Prostate gland (tissue), 2 donors: ENCODE measurements around the gene E2F6. TPM values are rescaled to one million over a fixed set of nuclear protein-coding genes. Genes with fewer than 3 reads are reported as not detected.

Experiments
- DNase-seq: peaks from one replicate; pipeline ENCODE4 v3.0.0-alpha.2; 2019; ENCODE audit warnings: low spot score
- H3K27ac ChIP-seq, 2 donors: fragments of 200-600 bp; sonication (generic); 2 replicates each; pipeline ENCODE4 v1.5.1; 2017 to 2019
- H3K27me3 ChIP-seq: fragments of 200-600 bp; sonication (generic); replicated peaks from 2 replicates; pipeline ENCODE4 v1.5.1; 2019; ENCODE audit not compliant: insufficient read depth
- H3K36me3 ChIP-seq, 2 donors: fragments of 200-600 bp; sonication (generic); 1 replicate in 1 of 2; 2 replicates in 1 of 2; pipeline versions ENCODE4 v1.5.1 to v1.8.1; 2017 to 2019
- H3K4me1 ChIP-seq: fragments of 200-600 bp; sonication (generic); replicated peaks from 2 replicates; pipeline ENCODE4 v1.5.1; 2019
- H3K4me3 ChIP-seq, 2 donors: fragments of 200-600 bp; sonication (generic); 2 replicates each; pipeline ENCODE4 v1.5.1; 2017 to 2019
- H3K9me3 ChIP-seq: fragments of 200-600 bp; sonication (generic); 2 replicates; pipeline ENCODE4 v1.5.1; 2017
- POLR2A ChIP-seq: fragments of 450-650 bp; IDR thresholded peaks from one replicate; pipeline ENCODE4 v1.6.1; 2016; ENCODE audit warnings: antibody characterized with exemption, mild to moderate bottlenecking
- POLR2AphosphoS5 ChIP-seq: sonication (generic); formaldehyde crosslinking; IDR thresholded peaks from one replicate; pipeline ENCODE4 v1.6.1; 2017; ENCODE audit warnings: antibody characterized with exemption
- WGBS: methylation state at CpG from one replicate; pipeline ENCODE4 v1.1.5; 2018; 5-methylcytosine and 5-hydroxymethylcytosine counted together
- intact Hi-C: fragments of 100-400 bp; cut with DNase I; formaldehyde crosslinking; loops from one replicate; pipeline ENCODE4 v1.14.2; 2022
- total RNA-seq, 2 donors: library from RNA; depleted of rRNA; stranded (reverse); fragments of >200 nt; gene quantifications; one replicate each; pipeline ENCODE4 v1.1.0, GENCODE V29; 2016
- TF ChIP-seq, protein P1 (sequence below), 4 experiments: fragments of 200-600 bp in 2 of 4; fragments of 450-650 bp in 2 of 4; sonication (generic) in 2 of 4; IDR thresholded peaks; 1 replicate in 3 of 4; 2 replicates in 1 of 4; pipeline ENCODE4 v1.5.1; 2016 to 2019; ENCODE audit warnings: antibody characterized with exemption in 4 of 4, mild to moderate bottlenecking in 2 of 4, moderate library complexity in 2 of 4

The E2F6 gene
- total RNA-seq, 2 donors from 2014 or later, result 14.2 to 25.2 TPM

DNA sequence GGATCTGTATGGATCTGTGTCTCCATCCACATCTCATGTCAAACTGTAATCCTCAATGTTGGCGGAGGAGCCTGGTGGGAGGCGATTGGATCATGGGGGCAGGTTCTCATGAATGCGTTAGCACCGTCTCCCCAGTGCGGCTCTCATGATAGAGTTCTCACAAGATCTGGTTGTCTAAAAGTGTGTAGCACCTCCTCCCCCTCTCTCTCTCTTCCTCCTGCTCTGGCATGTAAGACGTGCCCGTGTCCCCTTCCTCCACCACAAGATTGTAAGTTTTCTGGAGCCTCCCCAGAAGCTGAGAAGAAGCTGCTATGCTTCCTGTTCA lies 66.6 kb downstream of the E2F6 start:
- no peak for TF ChIP-seq POLR2AphosphoS5
- TF ChIP-seq POLR2A, result no peak
- TF ChIP-seq, protein P1, sequence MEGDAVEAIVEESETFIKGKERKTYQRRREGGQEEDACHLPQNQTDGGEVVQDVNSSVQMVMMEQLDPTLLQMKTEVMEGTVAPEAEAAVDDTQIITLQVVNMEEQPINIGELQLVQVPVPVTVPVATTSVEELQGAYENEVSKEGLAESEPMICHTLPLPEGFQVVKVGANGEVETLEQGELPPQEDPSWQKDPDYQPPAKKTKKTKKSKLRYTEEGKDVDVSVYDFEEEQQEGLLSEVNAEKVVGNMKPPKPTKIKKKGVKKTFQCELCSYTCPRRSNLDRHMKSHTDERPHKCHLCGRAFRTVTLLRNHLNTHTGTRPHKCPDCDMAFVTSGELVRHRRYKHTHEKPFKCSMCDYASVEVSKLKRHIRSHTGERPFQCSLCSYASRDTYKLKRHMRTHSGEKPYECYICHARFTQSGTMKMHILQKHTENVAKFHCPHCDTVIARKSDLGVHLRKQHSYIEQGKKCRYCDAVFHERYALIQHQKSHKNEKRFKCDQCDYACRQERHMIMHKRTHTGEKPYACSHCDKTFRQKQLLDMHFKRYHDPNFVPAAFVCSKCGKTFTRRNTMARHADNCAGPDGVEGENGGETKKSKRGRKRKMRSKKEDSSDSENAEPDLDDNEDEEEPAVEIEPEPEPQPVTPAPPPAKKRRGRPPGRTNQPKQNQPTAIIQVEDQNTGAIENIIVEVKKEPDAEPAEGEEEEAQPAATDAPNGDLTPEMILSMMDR (IDR thresholded peaks at IDR 0.05), result no peak
- intact Hi-C loops, result no loop called here
- H3K4me3 ChIP-seq, result no peak overlapping the region
- no peaks in the 10 kb centered on the region for H3K9me3 ChIP-seq
- no peaks in the 10 kb centered on the region for H3K36me3 ChIP-seq
- no peak for DNase-seq
- H3K27ac ChIP-seq, result no peak overlapping the region
- 84% methylated on average over 7 of the region's 7 CpGs for WGBS
- H3K27me3 ChIP-seq, result no peaks in the 10 kb centered on the region
- H3K4me1 ChIP-seq, result no peaks in the 10 kb centered on the region

DNA sequence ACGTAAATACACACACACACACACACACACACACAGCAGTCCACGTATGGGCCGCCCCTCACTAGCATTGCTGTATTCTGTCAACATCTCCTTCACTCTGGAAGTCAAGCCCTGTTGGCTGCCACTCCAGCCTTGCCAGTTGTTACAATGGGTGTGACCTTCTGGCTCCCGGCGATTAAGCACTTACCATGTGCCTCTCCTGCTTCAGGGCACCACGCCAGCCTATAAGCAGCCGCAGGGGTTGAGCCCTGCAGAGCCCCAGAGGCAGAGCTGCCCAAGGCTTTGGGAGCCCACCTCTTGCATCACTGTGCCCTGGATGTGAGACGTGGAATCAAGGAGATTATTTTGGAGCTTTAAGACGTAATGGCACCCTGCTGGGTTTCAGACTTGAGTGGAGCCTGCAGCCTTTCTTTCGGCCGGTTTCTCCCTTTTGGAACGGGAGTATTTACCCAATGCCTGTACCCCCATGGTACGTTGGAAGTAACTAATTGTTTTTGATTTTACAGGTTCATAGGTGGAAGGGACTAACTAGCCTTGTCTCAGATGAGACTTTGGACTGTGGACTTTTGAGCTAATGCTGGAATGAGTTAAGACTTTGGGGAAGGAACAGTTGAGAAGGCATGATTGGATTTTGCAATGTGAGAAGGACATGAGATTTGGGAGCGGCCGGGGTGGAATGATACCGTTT lies 67.1 kb downstream of the E2F6 start:
- Histone ChIP-seq H3K36me3 (no peaks in the 10 kb centered on the region), H3K27me3 (no peaks in the 10 kb centered on the region), H3K4me3 (no peak overlapping the region), H3K27ac (no peak overlapping the region), H3K9me3 (no peaks in the 10 kb centered on the region), H3K4me1 (no peaks in the 10 kb centered on the region)
- intact Hi-C loops, result no loop called here
- TF ChIP-seq POLR2A (no peak), POLR2AphosphoS5 (no peak)
- TF ChIP-seq, protein P1 (IDR thresholded peaks at IDR 0.05), result no peak
- DNase-seq, result no peak
- WGBS, result 73% methylated on average over 16 of the region's 16 CpGs

DNA sequence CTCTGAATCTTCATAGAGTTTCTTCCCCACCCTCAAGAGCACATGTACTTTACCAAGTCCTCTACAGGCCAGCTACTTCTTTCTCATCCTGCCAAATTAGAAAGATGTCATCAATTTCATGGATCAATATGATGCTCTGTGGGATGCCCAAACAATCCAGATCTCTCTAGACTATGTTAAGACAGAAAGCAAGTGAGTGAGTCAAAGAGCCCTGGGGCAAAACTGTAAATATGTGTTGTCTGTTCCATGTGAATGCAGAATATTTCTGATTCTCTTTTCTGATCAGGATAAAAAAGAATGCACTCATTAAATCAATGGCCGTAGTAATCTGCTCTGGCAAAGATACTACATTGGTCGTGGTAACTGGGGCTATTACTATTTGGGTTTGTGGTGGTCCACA lies 68.4 kb downstream of the E2F6 start:
- intact Hi-C loops, result no loop called here
- DNase-seq, result no peak
- WGBS, result 80% methylated on average over 2 of the region's 2 CpGs
- Histone ChIP-seq H3K4me1 (no peaks in the 10 kb centered on the region), H3K9me3 (no peaks in the 10 kb centered on the region), H3K27ac (no peak overlapping the region), H3K27me3 (no peaks in the 10 kb centered on the region), H3K4me3 (no peak overlapping the region), H3K36me3 (no peaks in the 10 kb centered on the region)
- TF ChIP-seq, protein P1 (IDR thresholded peaks at IDR 0.05), result no peak
- TF ChIP-seq POLR2A, result no peak
- TF ChIP-seq POLR2AphosphoS5, result no peak

DNA sequence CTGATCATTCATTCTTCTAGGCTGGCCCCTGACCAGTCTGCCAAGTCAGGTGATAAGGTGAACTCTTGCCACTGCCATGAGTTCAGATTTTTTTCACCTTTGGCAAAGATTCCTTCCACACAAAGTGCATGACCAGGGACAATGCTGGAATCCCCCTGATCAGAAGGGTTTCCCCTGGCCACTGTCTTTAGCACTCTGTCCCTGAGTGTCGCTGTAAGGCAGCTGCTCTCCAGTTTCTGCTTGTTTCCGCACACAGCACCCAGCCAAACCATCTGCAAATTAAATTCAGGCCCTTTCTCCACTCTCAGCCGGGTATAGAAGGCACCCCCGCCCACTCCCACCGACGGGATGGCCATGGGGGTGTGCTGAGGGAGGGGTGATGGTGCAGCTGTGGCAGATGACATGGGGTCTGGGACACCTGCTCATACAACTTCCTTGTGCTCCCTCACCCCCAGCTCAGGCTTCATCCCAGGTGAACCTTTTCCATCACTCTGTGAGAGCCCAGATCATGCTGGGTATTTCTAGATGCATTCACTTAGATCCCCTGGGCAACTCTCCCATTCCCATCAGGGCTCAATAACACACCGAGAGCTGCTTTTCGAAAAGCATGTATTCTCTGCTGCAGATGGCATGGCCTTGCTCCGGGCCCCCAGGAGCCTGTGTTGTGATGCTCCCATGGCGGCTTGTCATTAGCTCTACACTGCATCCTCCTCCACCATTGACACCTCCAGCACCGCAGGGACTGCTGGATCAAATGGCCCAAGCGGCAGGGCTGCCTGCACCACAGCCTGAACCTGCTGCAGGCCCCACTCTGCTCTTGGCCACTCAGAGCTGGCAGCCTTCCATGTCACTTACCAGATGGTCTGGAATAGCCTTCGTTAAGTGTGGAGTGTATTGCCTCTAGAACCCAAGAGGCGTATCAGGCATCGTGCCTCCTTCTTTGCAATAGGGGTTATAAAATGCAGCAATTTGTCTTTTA lies 69.2 kb downstream of the E2F6 start:
- intact Hi-C loops, result no loop called here
- TF ChIP-seq POLR2A, result no peak
- no peak for TF ChIP-seq POLR2AphosphoS5
- TF ChIP-seq, protein P1 (IDR thresholded peaks at IDR 0.05), result no peak

More for the DNA sequence above, 69.2 kb downstream of the E2F6 start:
- H3K9me3 ChIP-seq, result no peaks in the 10 kb centered on the region
- H3K27ac ChIP-seq, result no peak overlapping the region
- no peaks in the 10 kb centered on the region for H3K36me3 ChIP-seq
- DNase-seq, result no peak
- no peaks in the 10 kb centered on the region for H3K4me1 ChIP-seq
- no peaks in the 10 kb centered on the region for H3K27me3 ChIP-seq
- no peak overlapping the region for H3K4me3 ChIP-seq
- 89% methylated on average over 15 of the region's 15 CpGs for WGBS
